NT2/D1 (cell line): Measurements from ENCODE around the gene RSL1D1.

Source experiments
- DNase-seq: peaks from one replicate; pipeline ENCODE4 v3.0.0-alpha.2; 2011; ENCODE audit warnings: low read depth, low spot score
- H3K27me3 ChIP-seq: 2 replicates; pipeline ENCODE4 v1.6.0; 2011; ENCODE audit warnings: mild to moderate bottlenecking; ENCODE audit not compliant: insufficient read length, insufficient read depth
- H3K36me3 ChIP-seq: 2 replicates; pipeline ENCODE4 v1.6.1; 2011; ENCODE audit warnings: mild to moderate bottlenecking, low read length, mixed read lengths; ENCODE audit not compliant: insufficient read depth, insufficient read length
- H3K4me1 ChIP-seq: 2 replicates; pipeline ENCODE4 v1.5.1; 2011; ENCODE audit not compliant: insufficient read depth, insufficient read length
- H3K4me3 ChIP-seq: 2 replicates; pipeline ENCODE4 v1.5.1; 2011; ENCODE audit warnings: low read depth; ENCODE audit not compliant: insufficient read length
- H3K9ac ChIP-seq: 2 replicates; pipeline ENCODE4 v1.6.0; 2011; ENCODE audit warnings: low read depth; ENCODE audit not compliant: insufficient read length
- H3K9me3 ChIP-seq: 2 replicates; pipeline ENCODE4 v1.5.1; 2011; ENCODE audit warnings: mild to moderate bottlenecking, low read length; ENCODE audit not compliant: insufficient read depth
- SUZ12 ChIP-seq: IDR thresholded peaks from 2 replicates; pipeline ENCODE4 v1.6.1; 2011; ENCODE audit not compliant: insufficient read length, insufficient read depth; ENCODE audit errors: extremely low read depth
- YY1 ChIP-seq: IDR thresholded peaks from 2 replicates; pipeline ENCODE4 v1.6.1; 2011; ENCODE audit not compliant: insufficient read length, insufficient read depth
- ZNF274 ChIP-seq: IDR thresholded peaks from 2 replicates; pipeline ENCODE4 v1.6.1; 2011; ENCODE audit warnings: mild to moderate bottlenecking, low read depth, low read length

The RSL1D1 gene

GRCh38 chr16:11886881-11887280 is 35.5 kb upstream of the RSL1D1 start:
- no peaks in the 10 kb centered on the region for H3K4me1 ChIP-seq
- H3K36me3 ChIP-seq, result peaks cover 87% of the 10 kb centered on the region
- H3K4me3 ChIP-seq, result no peak overlapping the region
- DNase-seq, result no peak
- TF ChIP-seq YY1 (no peak), SUZ12 (no peak), ZNF274 (no peak)
- H3K9ac ChIP-seq, result no peak overlapping the region
- H3K27me3 ChIP-seq, result no peaks in the 10 kb centered on the region
- no peaks in the 10 kb centered on the region for H3K9me3 ChIP-seq

- Histone ChIP-seq H3K27me3 (no peaks in the 10 kb centered on the region), H3K9me3 (no peaks in the 10 kb centered on the region), H3K36me3 (peaks cover 92% of the 10 kb centered on the region), H3K9ac (no peak overlapping the region), H3K4me3 (no peak overlapping the region), H3K4me1 (no peaks in the 10 kb centered on the region)
- no peak for TF ChIP-seq ZNF274
- no peak for TF ChIP-seq SUZ12
- no peak for TF ChIP-seq YY1
- no peak for DNase-seq
These were observed 32.7 kb upstream of the RSL1D1 start for GRCh38 chr16:11884035-11884434.

GRCh38 chr16:11880007-11880406 is 28.7 kb upstream of the RSL1D1 start:
- Histone ChIP-seq H3K9ac (no peak overlapping the region), H3K9me3 (no peaks in the 10 kb centered on the region), H3K4me3 (no peak overlapping the region), H3K27me3 (no peaks in the 10 kb centered on the region), H3K36me3 (peaks cover 90% of the 10 kb centered on the region), H3K4me1 (no peaks in the 10 kb centered on the region)
- TF ChIP-seq YY1, result no peak
- no peak for TF ChIP-seq ZNF274
- no peak for TF ChIP-seq SUZ12
- DNase-seq, result no peak

GRCh38 chr16:11877374-11877773 is 26.0 kb upstream of the RSL1D1 start:
- DNase-seq, result no peak
- no peaks in the 10 kb centered on the region for H3K9me3 ChIP-seq
- no peak overlapping the region for H3K4me3 ChIP-seq
- H3K9ac ChIP-seq, result no peak overlapping the region
- no peaks in the 10 kb centered on the region for H3K27me3 ChIP-seq
- H3K36me3 ChIP-seq, result peaks cover 91% of the 10 kb centered on the region
- no peaks in the 10 kb centered on the region for H3K4me1 ChIP-seq
- TF ChIP-seq SUZ12 (no peak), ZNF274 (no peak), YY1 (no peak)

GRCh38 chr16:11876306-11876705 is 25.0 kb upstream of the RSL1D1 start:
- Histone ChIP-seq H3K9ac (no peak overlapping the region), H3K4me1 (no peaks in the 10 kb centered on the region), H3K9me3 (no peaks in the 10 kb centered on the region), H3K4me3 (no peak overlapping the region), H3K36me3 (peaks cover 87% of the 10 kb centered on the region), H3K27me3 (no peaks in the 10 kb centered on the region)
- TF ChIP-seq YY1 (no peak), ZNF274 (no peak)
- DNase-seq, result no peak

- no peaks in the 10 kb centered on the region for H3K9me3 ChIP-seq
- TF ChIP-seq SUZ12 (no peak), ZNF274 (no peak), YY1 (no peak)
- no peak overlapping the region for H3K4me3 ChIP-seq
- H3K4me1 ChIP-seq, result no peaks in the 10 kb centered on the region
- H3K36me3 ChIP-seq, result peaks cover 87% of the 10 kb centered on the region
- H3K9ac ChIP-seq, result no peak overlapping the region
- DNase-seq, result no peak
- no peaks in the 10 kb centered on the region for H3K27me3 ChIP-seq
These were observed 24.4 kb upstream of the RSL1D1 start for GRCh38 chr16:11875721-11876120.

- no peak for TF ChIP-seq YY1
- no peak overlapping the region for H3K4me3 ChIP-seq
- H3K9ac ChIP-seq, result no peak overlapping the region
- H3K9me3 ChIP-seq, result no peaks in the 10 kb centered on the region
- H3K27me3 ChIP-seq, result no peaks in the 10 kb centered on the region
- DNase-seq, result peak; percentile 67
- H3K4me1 ChIP-seq, result no peaks in the 10 kb centered on the region
- H3K36me3 ChIP-seq, result peaks cover 64% of the 10 kb centered on the region
These were observed 19.9 kb upstream of the RSL1D1 start for GRCh38 chr16:11871193-11871592.

- no peak for DNase-seq
- H3K4me1 ChIP-seq, result no peaks in the 10 kb centered on the region
- H3K27me3 ChIP-seq, result no peaks in the 10 kb centered on the region
- H3K9ac ChIP-seq, result no peak overlapping the region
- H3K4me3 ChIP-seq, result no peak overlapping the region
- H3K9me3 ChIP-seq, result no peaks in the 10 kb centered on the region
- H3K36me3 ChIP-seq, result peaks cover 56% of the 10 kb centered on the region
- TF ChIP-seq ZNF274 (no peak), SUZ12 (no peak), YY1 (no peak)
These were observed 19.1 kb upstream of the RSL1D1 start for GRCh38 chr16:11870399-11870798.
